Activated T-cell treated with anti-CD3 and anti-CD28 coated beads for 4 hours (primary cell): ENCODE data around the gene SRCAP.
A peak's percentile ranks its signal among the peaks of the same experiment; 100 is the strongest.

ENCODE experiments used
- DNase-seq: peaks from one replicate; pipeline ENCODE4 v3.0.0-alpha.2; 2020

SRCAP gene

DNA sequence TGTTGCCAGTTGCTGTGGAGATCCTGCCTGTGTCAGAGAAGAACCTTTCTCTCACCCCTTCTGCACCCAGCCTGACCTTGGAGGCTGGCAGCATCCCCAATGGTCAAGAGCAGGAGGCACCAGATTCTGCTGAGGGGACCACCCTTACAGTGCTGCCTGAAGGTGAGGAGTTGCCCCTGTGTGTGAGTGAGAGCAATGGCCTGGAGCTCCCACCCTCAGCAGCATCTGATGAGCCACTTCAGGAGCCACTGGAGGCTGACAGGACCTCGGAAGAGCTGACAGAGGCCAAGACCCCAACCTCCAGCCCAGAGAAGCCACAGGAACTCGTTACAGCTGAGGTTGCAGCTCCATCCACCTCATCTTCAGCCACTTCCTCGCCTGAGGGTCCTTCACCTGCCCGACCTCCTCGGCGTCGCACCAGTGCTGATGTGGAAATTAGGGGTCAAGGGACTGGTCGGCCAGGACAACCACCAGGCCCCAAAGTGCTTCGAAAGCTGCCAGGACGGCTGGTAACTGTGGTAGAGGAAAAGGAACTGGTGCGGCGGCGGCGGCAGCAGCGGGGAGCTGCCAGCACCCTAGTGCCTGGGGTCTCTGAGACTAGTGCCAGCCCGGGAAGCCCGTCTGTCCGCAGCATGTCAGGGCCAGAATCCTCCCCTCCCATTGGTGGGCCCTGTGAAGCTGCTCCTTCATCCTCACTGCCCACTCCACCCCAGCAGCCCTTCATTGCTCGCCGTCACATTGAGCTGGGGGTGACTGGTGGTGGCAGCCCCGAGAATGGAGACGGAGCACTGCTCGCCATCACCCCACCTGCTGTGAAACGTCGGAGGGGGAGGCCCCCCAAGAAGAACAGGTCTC is 39.0 kb downstream of the SRCAP start:
- no peak for DNase-seq

DNA sequence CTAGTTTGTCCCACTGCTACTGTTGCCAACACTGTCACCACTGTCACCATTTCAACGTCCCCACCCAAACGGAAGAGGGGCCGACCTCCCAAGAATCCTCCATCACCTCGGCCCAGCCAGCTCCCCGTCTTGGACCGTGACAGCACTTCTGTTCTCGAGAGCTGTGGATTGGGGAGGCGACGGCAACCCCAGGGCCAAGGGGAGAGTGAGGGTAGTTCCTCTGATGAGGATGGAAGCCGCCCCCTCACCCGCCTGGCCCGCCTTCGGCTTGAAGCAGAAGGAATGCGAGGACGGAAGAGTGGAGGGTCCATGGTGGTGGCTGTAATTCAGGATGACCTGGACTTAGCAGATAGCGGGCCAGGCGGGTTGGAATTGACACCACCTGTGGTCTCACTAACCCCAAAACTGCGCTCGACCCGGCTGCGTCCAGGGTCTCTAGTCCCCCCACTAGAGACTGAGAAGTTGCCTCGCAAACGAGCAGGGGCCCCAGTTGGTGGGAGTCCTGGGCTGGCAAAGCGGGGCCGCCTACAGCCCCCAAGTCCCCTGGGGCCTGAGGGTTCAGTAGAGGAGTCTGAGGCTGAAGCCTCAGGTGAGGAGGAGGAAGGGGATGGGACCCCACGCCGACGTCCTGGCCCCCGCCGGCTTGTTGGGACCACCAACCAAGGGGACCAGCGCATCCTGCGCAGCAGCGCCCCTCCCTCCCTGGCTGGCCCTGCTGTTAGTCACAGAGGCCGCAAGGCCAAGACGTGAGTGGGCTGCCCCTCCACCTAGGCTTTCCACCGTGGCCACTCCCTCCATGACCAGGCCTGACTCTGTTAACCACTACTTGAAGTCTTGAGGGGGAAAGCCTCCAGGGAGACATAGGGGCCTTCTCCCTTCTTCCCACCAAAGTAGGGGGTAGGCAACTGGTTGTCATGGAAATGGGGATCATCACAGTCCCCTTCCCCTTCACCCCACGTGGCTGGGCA is 40.3 kb downstream of the SRCAP start:
- no peak for DNase-seq

DNA sequence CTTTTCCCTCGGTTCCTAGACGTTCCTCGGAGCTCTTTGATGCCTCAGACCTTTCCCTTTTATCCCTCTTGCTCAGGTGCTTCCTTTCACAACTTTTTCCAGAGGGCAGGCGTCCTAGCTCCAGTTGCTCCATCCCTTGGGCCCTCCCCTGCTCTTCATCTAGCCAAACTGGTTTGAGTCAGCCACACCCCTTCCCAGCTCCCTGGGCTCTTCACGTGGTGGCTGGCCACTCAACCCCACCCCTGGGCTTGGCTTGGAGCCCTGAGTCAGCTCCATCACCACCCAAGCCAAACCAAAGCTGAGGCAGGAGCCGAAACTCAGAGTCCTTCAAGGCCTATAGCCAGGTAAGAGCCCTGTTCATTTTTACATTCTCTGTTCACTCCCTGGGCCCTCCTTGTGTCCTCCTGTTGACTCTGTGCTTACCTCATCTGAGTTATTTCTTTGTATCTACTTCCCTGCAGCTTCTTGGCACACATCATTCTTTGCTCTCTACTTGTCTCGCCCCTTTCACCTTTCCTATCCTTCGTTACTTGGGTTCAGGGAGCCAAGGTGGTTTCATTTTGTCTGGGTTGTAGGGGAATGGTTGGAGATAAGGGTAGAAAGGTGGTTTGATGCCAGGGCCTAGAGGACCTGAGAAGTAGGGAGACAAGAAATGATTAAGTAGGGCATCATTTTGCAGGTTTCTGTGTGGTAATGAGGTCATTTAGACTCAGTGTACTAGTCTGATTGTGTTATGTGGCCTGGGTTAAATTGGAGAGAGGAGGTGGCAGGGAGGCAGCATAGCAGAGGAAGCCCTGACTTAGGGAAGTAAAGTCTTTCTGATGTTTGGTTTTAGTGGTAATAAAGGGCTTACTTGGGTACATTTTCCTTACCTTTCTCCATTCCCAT is 41.6 kb downstream of the SRCAP start:
- DNase-seq = no peak

DNA sequence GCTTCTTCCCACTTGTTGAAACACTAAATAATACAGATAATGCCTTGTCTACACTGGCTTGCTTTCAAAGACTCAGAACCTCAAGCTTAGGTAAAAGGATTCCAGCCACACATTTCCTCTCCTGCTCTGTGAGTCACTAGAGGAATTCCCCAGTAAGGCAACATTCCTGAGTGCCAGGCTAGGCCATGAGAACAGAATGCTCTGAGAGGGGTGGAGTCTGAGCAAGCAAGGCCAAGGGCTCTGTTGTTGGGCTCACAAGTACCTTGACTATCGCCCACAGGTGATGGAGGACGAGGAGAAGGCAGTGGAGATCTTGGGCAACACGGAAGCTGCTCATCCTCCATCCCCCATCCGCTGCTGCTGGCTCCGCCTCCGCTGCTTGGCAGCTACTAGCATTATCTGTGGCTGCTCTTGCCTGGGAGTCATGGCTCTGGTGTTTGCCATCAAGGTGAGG is 42.5 kb downstream of the SRCAP start:
- no peak for DNase-seq

DNA sequence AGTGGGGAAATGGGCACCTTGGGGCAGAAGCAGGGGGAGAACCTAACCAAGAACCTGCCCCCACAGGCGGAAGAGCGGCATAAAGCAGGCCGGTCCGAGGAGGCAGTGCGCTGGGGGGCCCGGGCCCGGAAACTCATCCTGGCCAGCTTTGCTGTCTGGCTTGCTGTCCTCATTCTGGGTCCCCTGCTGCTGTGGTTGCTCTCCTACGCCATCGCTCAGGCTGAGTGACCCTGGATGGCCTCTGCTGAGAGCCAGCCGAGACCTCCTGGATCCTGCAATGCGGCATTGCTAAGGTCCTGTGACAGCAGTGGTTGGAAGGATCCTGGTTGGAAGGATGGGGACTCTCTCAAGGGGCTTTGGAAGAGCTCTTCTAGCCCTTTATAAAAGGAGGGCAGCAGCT is 44.7 kb downstream of the SRCAP start:
- DNase-seq = no peak

DNA sequence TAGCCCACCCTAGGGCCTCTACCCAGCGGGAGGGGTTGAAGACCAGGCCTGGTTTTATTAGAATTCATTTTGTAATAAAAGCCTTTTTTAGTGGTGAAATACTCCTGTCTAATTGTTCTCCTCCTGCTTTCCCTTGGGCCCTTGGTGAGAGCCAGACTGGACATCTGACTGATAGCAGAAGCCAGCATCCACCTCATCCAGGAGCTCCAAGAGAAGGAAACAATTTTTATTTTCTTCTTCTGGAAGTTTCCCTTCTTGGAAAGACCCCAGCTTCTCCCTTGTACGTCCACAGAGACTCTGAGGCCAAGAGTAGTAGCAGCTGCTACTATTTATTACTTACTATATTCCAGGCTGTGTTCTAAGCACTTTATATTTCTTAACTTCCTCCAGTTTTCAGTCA is 45.2 kb downstream of the SRCAP start:
- DNase-seq = no peak

DNA sequence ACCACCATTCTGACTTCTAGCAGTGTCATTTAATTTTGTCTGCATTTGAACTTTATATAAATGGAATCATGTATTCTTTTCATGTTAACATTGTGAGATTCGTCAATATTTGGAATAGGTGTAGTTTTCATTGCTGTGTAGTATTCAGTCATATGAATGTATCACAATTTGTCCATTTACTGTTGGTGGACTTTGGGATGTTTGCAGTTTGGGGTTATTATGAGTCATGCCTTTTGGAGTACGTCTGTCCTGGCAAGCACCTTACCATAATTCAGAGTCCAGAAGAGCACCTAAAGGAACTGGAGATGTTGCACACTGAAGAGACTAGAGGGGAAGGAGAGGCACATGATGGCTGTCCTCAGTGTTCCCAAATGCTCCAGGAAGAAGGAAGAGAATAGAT is 46.1 kb downstream of the SRCAP start:
- no peak for DNase-seq

DNA sequence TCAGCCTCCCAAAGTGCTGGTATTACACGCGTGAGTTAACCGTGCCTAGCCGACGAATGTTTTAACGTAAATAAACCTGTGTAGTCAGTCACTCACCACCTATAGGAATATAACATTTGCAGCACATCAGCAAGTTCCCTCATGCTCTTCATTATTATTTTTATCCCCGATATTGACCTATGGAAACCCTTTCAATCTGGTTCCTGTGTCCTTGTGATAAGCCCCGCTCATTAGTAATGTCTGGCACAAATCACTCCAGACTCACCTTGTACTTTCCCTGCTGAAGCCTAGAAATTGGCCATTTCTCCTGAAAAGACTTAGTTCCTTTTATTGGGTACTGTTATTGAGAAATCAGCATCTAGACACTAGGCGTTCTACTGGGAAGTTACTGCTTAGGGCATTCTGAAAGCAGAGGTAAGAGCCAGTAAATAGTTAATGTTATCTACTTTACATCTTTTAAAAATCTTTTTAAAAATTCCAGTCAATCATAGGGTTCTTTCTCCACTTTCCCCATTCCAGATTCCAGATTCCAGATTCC is 47.7 kb downstream of the SRCAP start:
- DNase-seq = no peak

DNA sequence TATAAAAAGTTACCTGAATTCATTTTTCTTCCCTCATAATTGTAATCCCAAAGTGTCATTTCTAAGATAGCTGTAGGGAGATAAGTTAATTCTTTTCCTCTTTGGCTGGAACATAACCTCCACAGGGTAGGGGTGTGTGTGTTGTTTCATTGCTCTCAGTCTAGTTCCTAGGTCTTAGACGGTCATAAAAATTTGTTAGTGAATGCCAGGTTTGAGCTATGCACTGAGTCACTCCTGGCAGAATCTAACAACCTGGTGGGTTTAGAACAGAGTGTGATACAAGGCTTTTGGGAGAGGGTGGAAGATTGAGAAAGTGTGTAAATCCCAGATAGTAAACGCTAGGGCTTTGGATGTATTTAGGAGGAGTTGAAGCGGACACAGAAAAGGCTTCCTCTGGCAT is 48.4 kb downstream of the SRCAP start:
- DNase-seq = no peak

DNA sequence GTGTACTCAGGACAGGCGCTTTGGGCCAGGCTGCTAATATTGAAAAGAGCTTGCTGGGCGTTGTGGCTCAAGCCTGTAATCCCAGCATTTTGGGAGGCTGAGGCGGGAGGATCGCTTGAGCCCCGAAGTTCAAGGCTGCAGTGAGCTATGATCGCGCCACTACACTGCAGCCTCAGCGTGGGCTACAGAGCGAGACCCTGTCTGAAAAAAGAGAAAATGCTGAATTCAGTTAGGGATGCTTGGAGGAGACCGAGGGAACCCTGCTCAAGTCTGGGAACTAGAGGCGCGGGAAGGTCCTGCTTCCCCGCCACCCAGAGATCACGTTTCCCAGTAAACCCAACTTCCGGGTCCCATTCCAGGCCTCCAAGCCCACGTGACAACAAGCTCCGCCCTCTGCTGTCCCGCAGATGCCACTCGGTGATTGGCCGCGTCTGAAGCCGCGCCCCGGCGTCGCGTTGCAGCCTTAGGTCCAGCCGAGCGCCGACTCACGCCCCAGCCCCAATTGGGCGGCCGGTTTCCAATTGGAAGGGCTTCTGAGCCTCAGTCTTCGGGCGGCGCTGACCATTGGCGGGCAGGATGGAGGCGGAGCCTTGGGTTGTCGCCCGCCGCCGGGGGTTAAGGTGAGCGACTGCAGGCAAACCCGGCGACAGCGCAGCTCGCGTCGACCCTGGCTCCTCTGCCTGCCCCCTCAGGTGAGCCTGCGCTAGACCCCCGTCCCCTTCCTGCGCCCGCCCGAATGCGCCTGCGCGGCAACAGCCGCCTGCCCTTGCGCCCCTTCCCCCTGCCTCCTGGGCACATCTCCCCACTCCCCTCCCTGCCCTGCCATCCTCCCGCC is 49.0 kb downstream of the SRCAP start, which contains the start of gene PHKG2:
Gene PHKG2 (plus strand): TSS at position 627 of the 835 bp plus-strand sequence. CDS start 396 bp downstream, outside the sequence.
- peak; percentile 79 for DNase-seq

DNA sequence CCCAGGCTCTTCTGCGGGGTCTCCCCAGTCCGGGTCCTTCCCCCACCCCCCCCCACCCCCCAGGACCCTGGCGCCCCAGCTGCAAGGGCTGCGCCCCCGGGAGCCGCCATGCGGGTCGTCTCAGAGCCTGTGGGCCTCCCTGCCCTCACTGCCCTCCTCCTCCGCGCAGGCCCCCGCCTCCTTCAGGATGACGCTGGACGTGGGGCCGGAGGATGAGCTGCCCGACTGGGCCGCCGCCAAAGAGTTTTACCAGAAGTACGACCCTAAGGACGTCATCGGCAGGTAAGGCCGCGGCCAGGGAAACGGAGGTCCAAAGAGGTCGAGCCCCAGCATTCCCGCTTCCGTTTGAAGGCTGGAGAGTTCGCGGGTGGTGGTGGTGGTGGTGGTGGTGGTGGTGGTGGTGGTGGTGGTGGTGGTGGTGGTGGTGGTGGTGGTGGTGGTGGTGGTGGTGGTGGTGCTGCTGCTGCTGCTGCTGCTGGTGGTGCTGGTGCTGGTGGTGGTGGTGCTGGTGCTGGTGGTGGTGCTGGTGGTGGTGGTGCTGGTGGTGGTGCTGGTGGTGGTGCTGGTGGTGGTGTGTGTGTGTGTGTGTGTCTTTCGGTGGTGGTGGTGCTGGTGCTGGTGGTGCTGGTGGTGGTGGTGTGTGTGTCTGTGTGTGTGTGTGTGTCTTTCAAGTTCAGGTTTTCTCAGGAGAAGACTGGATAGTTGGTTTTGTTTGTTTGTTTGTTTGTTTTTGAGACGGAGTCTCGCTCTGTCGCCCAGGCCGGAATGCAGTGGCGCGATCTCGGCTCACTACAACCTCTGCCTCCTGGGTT is 49.9 kb downstream of the SRCAP start:
- DNase-seq = no peak

DNA sequence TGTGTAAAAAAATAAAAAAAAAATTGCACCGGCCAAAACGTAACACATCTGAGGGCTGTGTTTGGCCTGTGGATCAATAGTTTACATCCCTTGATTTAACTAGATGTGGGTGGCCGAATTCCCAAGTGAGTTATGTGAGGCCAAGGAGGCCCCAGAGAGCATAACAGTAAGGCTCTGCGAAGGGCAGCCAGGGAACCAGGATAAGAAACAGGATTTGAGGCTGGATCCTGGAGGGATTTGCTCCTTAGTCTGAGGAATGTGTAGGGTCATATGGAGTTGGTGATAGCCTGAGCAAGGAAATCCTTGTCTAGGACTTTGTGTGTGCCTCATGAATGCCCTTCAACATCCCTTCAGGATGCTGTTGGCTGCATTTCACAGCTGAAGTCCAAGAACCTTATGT is 51.2 kb downstream of the SRCAP start:
- no peak for DNase-seq

DNA sequence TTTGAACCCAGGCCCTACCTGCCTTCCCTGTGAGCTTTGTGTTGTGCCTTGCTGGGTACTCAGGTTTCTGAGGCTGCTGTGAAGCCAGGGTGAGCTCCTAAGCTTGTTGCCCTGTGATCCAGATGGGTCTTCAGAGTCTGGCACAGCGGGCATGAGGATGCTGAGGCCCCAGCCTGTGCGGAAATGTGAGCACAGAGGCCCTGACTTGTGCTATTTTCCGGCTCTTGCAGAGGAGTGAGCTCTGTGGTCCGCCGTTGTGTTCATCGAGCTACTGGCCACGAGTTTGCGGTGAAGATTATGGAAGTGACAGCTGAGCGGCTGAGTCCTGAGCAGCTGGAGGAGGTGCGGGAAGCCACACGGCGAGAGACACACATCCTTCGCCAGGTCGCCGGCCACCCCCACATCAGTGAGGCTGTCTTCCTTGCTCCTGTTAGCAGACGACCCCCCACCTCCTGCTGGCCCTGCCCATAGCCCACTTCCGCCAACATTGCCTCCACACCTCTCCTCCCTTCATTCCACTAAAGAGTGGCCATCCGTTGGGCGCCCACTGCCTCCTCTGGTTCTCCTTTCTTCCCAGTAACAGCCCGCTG is 52.0 kb downstream of the SRCAP start:
- DNase-seq = no peak

DNA sequence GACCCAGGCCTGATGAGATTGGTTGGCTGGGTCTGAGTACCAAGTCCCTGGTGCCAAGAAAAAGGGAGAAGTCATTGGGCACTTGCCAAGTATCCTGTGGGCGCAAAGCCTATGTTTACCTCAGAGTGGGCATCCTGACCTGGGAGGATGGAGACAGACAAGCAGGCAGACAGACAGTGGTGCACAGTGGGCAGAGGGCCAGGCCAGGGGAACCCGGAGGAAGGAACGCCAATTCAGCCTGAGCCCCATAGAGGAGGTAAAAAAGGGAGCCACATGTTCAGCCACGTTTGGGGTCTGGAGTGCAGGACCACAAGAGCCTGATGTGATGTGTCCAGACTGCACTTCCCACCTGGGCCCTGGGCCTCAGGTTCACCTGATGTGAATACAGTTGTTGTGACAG is 54.6 kb downstream of the SRCAP start:
- no peak for DNase-seq

DNA sequence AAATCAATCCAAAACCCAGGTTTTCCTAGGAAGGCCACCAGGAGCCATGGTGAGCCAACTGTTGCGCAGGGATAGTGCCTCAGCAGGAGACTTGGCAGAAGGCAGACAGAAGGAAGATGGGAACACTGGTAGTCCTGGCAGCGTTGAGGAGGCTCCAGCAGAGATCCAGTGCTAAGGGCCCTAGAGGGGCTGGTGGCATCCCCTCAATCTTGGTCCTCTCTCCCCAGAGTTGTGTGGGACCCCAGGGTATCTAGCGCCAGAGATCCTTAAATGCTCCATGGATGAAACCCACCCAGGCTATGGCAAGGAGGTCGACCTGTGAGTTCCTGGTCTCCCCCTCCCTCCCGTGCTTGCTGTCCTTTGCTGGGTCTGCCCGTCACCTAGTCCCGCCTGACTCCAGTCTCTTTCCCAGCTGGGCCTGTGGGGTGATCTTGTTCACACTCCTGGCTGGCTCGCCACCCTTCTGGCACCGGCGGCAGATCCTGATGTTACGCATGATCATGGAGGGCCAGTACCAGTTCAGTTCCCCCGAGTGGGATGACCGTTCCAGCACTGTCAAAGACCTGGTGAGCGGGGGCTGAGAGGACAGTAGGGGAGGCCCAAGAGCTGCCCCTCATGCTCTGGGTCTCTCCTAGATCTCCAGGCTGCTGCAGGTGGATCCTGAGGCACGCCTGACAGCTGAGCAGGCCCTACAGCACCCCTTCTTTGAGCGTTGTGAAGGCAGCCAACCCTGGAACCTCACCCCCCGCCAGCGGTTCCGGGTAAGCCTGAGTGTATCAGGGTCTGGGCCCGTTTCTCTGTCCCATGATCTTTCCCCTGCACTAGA is 57.2 kb downstream of the SRCAP start:
- DNase-seq = no peak

DNA sequence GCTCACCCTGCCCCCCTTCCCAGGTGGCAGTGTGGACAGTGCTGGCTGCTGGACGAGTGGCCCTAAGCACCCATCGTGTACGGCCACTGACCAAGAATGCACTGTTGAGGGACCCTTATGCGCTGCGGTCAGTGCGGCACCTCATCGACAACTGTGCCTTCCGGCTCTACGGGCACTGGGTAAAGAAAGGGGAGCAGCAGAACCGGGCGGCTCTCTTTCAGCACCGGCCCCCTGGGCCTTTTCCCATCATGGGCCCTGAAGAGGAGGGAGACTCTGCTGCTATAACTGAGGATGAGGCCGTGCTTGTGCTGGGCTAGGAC is 57.8 kb downstream of the SRCAP start:
- no peak for DNase-seq

DNA sequence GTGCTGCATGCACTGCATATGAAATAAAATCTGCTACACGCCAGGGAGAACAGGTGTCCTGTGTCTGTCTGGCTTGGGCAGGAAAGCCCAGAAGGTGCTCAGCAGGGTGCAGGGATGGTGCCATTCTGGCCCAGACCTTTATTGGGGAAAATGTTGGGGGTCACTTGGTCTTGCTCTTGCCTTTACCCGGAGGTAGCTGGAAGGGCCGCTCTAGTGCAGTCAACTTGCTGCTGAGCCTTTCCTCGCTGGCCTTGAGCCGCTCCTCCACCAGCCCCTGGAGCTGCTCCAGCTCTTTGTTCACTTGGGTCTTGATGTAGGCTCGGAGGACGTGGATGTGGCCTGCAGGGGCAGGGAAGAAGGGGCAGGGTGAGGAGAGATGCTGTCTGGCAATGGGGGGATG is 58.3 kb downstream of the SRCAP start:
- DNase-seq = no peak

DNA sequence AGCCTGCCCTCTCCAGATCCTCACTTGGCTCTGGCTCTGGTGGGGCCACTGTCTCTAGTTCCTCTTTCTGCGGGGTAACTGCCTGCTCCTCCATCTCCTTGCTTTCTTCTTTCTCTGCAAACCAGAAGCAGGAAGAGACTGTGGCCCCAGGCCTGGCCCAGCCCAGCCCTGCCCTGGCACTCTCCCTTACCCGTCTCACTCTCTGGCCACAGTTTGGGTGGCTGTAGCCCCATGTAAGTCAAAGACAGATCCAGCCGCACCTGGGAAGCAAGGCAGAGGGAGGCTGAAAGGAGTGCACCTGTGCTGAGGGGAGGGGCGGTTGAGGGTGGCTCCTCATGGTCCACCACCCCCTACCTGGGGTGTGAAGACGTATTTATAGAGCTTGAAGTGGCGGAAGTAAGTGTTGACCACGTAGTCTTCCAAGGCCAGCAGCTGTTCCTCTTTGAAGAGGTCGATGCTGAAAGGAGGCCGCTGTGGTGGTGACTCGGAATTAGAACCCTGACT is 60.1 kb downstream of the SRCAP start:
- DNase-seq = no peak

DNA sequence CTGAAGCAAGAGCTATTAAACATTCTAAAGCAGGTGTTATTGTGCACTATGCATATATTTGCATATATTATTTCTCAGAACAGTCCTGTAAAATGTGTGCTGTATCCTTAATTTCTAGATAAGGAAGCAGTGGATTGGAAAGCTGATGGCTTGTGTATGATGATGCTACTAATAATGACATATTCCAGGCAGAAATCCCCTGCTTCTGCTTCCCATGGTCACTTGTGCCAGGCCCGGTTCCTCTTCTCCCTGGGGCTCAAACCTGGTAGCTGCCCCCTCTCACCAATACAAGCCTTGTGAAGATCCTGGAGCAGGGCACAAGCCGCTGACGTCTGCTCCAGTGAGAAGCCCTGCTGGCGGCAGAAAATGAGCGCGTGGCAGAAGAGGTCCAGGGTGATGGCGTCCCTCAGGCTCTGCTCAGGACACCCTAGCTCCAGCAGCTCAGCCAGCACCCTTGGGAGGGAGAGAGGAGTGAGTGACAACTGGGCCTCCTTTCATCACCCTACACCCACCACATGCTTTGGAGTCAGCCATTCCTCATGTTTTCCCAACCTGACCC is 61.1 kb downstream of the SRCAP start:
- DNase-seq = no peak
